Ovary (tissue), 3 donors: Measurements from ENCODE around the gene CCDC78.

Experiments
- EP300 ChIP-seq: sonication (generic); formaldehyde crosslinking; IDR thresholded peaks from one replicate; pipeline ENCODE4 v1.6.1; 2017; ENCODE audit warnings: antibody characterized with exemption
- POLR2A ChIP-seq: fragments of 450-650 bp; IDR thresholded peaks from one replicate; pipeline ENCODE4 v1.6.1; 2017; ENCODE audit warnings: antibody characterized with exemption, mild to moderate bottlenecking, moderate library complexity
- TF ChIP-seq, protein P1 (sequence below), 3 donors: fragments of 450-650 bp in 2 of 3; fragments of 200-600 bp in 1 of 3; IDR thresholded peaks; one replicate each; pipeline versions ENCODE4 v1.5.1 to v1.8.0; 2016 to 2022; ENCODE audit warnings: antibody characterized with exemption in 3 of 3, mild to moderate bottlenecking in 1 of 3
- donor health status: DM: no; HTN: no; CAD: no.

DNA sequence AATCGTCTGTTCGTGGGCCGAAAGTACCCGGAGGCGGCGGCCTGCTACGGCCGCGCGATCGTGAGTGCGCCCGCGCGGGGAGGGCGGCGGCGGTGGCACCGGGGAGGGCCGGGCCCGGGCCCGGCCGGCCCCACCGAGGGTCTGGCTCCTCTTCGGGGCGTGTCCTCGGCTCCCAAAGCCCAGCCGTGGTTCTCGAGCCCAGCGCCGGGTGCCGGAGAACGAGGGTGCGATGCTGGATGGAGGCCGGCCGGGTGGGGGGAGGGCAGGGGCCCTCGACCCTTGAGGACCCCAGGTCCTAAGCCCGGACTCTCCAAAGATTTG, 45.7 kb downstream of the CCDC78 start:
- TF ChIP-seq, protein P1, sequence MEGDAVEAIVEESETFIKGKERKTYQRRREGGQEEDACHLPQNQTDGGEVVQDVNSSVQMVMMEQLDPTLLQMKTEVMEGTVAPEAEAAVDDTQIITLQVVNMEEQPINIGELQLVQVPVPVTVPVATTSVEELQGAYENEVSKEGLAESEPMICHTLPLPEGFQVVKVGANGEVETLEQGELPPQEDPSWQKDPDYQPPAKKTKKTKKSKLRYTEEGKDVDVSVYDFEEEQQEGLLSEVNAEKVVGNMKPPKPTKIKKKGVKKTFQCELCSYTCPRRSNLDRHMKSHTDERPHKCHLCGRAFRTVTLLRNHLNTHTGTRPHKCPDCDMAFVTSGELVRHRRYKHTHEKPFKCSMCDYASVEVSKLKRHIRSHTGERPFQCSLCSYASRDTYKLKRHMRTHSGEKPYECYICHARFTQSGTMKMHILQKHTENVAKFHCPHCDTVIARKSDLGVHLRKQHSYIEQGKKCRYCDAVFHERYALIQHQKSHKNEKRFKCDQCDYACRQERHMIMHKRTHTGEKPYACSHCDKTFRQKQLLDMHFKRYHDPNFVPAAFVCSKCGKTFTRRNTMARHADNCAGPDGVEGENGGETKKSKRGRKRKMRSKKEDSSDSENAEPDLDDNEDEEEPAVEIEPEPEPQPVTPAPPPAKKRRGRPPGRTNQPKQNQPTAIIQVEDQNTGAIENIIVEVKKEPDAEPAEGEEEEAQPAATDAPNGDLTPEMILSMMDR (IDR thresholded peaks at IDR 0.05) = no peak
- TF ChIP-seq POLR2A (no peak), EP300 (no peak)
